T-helper 9 cell (primary cell): Measurements from ENCODE around the gene KCNS1.

Experiments
- DNase-seq: peaks from one replicate; pipeline ENCODE4 v3.0.0-alpha.2; 2020

Gene KCNS1

DNA sequence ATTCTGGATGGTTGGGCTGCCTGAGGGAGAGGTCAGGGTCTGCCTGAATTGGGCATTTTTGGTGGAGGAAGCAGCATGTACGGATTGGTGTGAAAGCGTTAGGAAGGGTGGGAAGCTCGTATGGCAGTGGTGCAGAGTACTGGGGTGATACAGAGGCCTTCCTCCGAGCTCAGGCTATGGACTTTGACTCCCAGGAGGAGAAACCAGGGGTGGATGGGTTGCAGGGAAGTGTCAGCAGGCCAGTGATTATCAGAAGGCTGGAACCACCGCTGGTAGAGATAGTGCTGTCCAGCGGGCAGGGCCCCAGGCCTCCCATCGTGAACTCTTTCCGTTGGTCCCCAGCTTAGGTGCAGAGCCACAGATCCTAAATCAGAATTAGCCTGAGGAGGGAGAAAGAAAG is 8.7 kb upstream of the KCNS1 start:
- DNase-seq: no peak

DNA sequence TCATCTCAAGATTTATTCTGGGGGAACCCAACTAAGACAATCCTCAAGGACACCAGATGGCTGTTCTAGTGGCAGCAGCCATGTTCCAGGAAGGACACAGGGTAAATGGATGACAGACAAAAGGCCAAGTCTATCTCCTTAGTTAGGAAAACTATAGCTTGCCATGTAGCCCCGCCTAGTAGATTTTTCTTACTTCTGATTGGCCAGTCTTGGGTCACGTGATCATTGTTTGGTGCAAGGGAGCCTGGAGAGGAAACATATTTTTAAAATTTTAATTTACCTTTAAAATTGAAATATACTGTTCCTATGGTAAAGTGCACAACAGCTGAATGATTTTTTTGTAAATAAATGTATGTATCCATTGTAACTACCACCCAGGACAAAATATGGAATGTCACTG is 4.4 kb upstream of the KCNS1 start:
- no peak for DNase-seq

DNA sequence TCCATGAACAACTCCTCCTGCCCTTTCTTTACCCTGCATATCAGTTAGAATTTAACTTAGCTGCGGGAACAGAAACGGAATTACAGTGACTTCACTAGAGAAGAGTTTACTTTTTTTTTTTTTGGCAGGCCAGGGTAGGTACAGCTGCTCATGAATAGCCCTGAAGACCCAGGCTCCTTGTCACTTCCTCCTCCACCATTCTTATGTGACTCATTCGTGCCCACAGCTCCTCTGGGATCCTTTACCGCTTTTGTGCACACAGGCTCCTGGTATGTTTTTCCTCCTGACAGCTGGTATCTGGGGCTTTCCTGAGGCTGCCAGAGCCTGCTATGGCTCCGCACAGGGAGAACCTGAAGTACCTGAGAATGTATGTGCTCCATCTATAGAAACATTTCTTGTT is 3.9 kb upstream of the KCNS1 start:
- DNase-seq: no peak

DNA sequence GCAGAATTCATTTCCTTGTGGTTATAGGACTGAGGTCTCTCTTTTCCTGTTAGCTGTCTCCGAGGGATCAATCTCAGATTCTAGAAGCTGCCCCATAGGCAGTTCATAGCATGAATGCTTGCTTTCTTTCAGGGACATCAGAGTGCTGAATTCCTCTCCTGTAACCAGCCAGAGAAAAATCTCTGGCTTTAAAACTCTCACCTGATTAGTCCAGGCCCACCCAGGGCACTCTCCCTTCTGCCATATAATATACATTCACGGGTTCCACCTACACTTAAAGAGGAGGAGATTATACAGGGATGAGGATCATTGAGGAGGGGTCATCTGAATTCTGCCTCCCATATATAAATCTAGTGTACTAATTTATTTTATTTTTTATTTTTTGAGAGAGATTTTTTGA is 2.1 kb upstream of the KCNS1 start:
- DNase-seq: no peak

DNA sequence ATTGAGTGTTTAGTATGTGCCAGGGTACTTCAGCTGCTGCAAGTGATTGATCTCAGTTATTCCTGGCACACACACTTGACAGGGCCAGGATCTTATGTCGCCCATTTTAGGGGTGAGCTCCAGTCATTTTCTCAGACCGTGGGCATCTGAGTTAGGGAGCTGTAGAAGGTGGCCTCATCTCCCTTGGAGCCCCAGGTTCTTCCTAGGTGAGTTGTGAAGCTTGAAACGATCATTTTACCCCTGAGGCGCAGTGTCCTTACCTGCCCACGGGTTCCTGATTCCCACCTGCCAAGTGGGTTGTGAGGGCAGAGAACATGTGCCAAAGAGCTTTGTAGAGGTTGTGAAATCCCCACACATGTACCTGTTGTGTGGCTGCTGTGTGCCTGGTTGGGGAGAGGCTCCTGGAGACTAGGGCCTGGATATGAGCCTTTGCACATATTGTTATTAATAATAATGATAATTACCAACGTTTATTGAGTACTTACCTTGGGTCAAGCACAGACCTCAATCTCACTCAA is 465 bp upstream of the KCNS1 start:
- no peak for DNase-seq

DNA sequence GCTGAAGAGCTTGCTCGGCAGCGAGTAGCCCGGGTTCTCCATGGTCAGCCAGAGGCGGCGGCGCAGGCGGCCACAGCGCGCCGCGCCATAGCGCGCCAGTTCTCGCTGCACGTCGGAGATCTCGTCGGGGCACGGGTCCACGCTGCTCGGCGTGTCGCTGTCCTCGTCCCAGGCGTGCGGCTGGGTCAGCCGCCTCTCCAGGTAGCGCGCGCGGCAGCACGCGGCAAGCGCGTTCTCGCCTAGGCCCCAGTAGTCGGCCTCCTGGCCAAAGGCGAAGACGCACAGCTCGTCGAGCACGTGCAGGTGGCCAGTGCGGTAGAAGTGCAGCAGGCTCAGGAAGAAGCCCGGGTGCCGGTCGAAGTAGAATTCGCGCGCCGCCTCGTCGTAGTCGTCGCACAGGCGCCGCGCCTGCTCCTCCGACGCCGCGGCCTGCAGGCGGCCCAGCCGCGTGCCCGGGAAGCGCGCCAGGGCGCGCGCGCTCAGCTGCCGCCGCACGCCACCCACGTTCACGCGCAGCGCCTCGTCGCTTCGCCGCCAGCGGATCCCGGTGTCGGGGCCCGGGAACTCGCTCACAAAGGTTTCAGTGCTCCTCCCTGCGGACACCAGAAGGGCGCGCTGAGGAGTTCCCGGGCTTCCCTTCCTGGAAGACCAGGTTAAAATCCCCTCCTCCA is 2.7 kb downstream of the KCNS1 start:
- no peak for DNase-seq

DNA sequence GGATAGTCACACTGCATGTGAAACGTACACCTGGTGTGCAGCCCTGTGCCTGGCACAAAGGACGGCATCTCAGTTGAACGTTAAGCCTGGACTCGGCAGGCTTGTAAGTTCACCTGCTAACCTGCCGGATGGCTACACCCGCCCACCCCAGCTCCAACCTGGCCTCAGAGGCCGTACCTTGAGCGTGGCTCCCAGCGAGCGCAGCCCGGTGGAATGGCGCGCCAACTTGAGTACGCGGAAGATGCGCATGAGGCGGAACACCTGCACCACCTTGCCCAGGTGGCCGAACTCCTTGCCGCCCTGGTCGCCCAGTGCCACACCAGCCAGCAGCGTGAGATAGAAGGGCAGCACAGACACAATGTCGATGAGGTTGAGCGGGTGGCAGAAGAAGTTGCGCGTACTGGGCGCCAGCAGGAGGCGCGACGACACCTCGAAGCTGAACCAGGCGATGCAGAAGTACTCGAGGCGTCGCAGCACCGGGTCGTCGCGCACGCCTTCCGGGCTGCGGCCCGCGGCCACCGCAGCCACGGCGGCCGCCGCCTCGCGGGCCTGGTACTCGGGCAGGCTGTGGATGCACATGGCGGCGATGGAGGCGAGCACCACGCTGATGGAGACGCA is 3.3 kb downstream of the KCNS1 start:
- DNase-seq: peak; percentile 13

DNA sequence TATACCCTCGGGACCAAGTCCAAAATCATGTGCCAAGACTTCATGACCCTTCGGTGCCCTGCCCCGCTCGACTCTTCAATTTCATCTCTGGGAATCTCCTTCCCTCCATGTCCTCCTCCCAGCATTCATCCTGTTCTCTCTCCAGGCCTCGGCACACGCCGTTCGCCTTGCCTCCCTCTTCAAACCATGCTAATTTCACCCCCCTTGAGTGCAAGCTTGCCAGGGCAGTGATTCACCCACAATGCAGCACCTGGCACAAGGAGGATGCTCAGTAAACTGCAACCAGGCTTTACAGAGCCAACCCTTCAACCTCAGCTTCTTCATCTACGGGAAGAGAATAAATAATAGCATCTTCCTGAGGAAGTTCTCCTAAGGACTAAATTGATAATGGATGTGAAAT is 4.1 kb downstream of the KCNS1 start:
- no peak for DNase-seq

DNA sequence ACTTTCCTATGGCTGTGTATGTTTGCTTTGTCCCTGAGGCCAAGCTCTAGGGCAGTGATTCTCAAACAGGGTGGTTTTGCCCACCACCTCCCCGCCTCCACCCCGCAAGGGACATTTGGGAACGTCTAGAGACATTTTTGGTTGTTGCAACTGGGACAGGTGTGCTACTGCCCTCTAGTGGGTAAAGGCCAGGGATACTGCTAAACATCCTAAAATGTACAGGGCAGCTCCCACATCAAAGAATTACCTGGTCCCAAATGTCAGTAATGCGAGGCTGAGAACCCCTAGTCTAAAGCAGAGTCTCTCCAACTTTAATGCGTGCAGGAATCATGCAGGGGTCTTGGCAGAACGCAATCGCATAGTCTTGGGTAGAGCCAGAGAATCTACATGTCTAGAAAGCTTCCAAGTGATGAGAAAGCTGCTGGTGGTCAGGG is 5.1 kb downstream of the KCNS1 start:
- DNase-seq: peak; percentile 32

DNA sequence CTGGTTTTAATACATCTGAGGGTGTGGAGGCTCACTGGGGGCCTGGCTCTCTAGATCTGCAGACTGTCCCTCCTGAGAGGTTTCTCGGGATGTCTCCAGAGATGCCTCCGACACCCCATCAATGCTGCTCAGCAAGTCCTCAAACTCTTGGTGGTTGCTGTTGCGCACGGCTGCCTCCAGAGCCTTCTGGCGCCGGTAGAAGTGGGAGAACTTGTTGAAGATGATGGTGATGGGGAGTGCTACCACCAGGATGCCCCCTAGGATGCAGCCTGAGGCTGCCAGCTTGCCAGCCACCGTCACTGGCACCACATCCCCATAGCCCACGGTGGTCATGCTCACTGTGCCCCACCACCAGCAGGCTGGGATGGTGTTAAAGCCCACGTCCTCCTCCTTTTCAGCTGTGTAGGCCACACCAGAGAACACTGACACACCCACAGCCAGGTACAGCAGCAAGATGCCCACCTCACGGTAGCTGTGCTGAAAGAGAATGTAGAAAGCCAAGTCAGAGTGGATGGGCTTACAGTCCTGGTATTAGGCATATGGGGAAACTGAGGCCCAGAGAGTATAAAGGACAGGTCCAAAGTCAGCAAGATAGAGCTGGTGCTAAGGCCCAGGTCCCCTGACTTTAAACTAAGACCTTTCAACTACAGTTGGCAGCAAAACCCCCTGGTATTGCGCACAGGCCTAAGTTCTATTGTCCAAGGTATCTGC is 5.9 kb downstream of the KCNS1 start:
- DNase-seq: no peak

DNA sequence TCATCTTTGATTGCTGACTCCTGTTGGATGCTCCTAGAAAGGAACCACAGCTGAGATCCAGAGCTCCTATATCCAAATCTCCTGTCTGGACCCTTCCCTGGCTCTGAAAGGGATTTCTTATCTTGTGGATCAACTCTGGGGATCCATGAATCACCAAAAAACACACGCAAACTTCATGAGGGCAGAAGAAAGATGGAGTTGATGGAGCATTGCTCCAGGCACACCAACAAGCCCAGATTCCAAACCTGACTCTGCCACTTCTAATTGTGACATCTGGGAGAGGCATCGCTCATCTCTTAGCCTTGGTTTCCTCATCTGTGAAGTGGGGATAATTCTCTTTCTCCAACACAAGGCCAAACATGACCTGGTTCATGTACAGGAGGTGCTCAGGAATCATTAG is 6.7 kb downstream of the KCNS1 start:
- no peak for DNase-seq

DNA sequence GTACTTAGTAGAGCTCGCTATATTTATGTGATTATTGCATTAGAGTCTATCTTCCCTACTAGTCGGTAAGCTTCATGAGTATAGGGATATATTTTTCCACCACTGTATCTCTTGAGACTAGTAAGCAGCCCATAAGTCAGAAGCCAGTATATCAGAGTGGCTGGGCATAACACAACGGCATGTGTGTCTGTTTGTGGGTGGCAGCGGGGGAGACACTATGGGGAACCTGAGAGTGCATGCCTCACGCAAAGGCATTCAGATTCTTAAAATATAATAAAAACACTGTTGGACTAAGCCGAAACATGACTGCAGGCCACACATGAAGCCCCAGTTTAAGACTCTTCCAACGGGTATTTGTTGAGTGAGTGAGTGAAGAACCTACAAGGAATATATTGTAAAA is 8.0 kb downstream of the KCNS1 start:
- DNase-seq: no peak

DNA sequence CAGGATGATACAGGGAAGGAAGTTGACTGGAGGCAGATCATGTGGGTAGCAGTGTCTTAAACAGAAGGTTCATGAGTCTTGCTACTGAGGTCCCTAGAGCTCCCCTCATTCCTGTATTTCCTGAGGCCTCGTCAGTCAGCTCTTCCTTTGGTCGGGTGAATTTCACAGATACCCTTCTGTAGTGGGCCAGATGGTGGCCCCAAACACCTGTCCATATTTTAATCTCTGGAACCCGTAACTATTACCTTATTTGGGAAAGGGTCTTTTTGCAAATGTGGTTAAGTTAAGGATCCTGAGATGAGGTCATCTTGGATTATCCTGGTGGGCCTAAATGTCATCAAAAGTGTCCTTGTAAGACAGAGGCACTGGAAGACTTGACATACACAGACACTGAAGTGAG is 9.6 kb downstream of the KCNS1 start:
- no peak for DNase-seq

DNA sequence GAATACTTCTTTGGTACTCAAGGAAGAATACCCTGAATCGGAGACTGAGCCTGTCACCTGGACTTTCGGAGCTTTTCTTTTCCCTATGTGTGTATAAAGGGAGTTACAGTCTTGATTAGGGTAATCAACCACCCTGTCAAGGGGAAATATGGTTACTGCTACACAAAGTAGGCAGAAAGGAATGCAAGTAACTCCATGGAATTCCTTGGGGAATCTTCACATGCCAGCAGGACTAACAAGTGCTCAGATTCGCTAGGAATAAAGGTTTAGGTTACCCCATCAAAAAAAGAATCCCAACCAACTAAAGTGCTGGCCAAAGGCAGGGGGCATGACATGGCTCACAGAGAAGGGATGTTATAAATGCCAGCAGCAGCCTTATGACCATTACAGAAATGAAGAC is 10.4 kb downstream of the KCNS1 start:
- DNase-seq: no peak

DNA sequence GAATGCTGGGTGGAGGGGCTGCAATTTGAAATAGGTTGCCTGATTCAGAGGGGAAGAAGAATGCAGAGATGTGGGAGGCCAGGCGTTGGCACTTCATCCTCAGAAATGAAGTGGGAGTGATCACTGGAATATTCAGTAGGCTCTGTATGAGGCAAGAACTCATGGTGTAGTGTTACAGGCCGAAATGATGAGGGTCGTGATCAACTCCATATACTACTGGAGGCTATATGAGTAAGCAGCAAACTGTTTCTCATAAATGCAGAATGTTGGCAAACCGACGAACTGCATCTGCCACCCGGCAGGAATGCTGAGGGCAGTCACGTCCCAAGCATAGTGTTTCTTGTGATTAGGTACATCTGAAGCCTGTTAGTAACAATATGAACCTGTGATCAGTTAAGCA is 12.7 kb downstream of the KCNS1 start:
- DNase-seq: no peak

DNA sequence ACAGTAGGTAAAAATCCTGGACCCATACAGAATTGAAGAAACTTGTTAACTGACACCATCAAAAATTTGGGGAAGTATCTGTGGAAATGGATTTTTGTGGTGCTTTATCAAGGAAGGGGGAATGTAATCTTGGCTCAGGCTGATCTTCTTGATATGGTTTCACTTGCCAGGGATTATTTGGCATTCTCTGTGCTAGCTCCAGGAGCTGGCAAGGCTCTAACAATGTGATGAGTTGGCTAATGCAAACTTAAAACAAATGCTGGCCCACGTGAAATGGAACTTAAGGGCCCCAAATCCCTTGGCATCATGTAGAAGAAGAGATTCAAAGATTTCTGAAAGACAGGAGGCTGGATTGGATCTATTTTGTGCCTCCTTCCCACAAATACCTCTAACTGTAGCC is 13.1 kb downstream of the KCNS1 start:
- DNase-seq: no peak

DNA sequence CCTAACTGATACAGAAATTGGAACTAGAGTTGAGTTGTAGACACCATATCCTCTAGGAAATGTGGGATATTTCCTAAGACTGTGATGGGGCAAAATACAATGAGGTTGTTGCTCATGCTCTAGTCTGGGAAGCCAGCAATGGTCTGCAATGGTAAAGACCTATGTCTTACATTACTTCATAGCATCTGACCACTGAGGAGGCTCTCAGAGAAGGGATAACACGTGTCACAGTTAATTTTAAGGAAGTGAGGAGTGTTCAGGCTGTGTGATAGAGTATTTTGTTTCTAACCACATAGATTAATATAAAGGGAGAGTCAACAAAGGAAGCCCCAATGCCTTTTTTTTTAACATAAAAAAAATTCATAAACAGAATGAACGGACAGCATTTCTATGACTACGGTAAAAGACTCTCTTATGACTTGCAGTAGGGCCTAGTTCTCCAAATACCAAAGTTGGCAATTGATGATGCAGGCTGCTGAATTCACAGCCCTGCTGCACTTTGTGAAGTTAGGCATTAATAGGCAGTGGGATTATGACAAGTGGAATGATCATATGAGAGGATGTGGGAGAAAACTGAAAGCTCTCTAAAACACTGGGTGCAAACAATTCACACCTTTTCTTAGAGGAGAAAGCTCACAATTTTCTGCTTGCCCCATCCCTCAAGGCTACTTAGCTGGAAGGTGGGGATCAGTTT is 13.7 kb downstream of the KCNS1 start:
- DNase-seq: no peak

DNA sequence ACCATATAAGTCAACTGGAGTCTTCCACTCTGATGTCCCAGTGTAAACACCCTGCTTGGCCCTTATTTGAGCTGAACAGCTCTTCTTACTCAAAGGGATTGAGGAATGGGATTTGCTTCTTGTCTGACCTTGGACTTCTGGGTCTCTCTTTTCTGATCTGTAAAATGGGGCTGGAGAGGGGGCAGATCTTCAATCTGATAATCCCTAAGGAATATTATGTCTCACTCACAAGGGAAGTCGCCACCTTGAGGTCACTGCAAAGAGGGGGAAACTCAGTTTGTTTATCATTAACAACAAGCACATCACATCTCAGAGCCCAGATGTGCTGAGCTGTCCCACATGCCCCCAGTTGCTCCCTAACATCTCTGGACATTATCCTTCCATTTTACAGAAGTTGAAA is 15.1 kb downstream of the KCNS1 start:
- DNase-seq: no peak

DNA sequence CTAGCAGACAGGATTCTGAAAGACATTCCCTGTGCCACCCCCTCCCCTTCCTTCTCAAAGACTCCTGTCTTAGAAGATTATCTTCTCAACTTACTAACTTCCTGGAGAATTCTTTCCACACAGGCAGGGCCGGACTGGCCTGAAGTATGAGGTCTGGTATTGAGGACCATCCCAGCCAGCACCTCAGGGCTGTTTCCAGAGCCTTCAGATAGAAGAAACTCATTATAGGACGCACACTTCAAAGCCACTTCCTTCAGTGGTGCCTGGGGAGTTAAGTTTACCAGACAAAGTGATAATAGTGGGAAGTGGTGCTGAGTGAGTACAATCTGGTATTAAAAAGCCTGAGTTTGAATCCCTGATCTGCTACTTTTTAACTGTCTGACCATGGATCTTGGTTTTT is 15.6 kb downstream of the KCNS1 start:
- no peak for DNase-seq

DNA sequence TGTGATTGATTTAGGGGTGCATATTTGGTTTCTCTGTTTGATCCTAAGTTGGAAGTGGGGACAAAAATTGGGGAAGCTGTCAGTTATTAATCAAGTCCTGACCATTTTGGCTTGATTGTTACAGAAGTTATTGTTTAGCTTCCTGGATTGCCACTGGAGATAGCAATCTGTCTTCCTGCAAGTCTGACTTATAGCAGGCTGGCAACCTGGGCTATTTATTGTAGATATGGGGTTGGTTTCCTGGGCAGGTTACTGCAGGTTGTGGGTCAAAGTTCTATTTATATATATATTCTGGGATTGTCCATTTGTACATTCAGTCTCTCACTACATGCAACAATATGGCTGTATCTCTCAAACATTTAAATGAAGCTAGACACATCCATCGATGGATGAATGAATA is 17.8 kb downstream of the KCNS1 start:
- DNase-seq: no peak

DNA sequence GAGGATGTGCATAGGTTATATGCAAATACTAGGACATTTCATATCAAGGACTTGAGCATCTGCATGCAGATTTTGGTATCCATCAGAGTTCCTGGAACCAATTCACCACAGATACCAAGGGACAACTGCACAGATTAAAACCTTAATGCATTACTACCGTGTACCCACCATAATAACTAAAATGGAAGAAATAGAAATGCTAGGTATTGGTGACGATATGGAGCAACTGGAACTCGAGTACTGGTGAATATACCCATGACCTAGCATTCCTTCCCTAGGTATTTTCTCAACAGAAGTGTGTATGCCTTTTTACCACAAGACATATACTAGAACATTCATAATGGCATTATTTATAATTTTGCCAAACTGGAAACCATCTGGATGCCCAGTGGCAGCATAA is 18.5 kb downstream of the KCNS1 start:
- no peak for DNase-seq

DNA sequence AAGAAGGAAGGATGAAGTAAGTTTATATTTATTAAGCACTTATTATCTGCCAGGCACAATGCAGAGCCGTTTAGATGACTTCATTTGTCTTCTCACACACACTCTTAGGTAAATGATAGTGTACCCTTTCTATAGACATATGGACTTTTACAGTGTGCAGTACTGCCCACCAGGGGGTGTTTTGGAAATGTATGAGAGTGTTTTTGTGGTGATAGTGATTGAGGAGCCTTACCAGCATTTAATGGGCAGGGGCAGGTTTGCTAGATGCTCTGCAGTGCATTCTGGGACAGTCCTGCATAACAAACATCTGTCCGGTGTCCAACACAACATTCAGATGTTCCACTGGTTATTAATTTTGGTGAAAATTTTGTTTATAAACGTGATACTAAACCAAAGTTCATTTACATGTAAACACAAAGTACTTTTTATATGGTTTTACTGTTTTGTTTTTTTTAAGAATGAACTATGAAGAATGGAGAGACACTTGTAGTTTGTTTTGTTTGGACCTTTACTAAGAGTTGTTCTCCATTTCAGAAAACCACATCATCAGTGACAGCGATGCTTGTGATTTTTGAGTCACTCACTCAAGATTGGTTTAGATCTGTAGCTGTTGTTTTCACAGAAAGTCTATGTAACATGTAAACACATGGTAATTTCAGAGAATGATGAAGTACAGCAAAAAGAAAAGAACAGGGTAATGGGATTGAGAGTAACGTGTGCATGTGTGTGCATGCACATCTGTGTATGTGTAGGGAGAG is 19.9 kb downstream of the KCNS1 start:
- no peak for DNase-seq

DNA sequence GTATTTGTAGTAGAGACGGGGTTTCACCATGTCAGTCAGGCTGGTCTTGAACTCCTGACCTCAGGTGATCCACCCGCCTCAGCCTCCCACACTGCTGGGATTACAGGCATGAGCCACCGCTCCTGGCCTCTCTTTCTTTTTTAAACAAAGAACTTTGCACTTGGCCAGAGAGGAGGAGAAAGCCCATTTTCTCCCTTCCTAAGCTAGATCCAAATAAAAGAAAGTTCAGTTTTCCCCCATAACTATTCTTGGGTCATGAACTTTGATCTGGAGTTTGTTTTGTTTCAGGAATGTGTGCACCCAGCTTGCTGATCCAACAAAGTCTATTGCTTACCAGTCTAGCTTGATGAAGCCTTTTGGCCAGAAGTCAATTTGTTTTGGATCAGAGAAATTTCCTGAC is 23.4 kb downstream of the KCNS1 start:
- DNase-seq: no peak
